ENCODE measurements around the gene LRRD1. TPM values are rescaled to one million over a fixed set of nuclear protein-coding genes. Genes with fewer than 3 reads are reported as not detected.

The LRRD1 gene
- total and polyA plus RNA-seq, 2 of the 13 experiments (the other 11 are each of a cell fraction or from before 2014, with no cell fraction given): 0.03 TPM; not detected in 1

DNA sequence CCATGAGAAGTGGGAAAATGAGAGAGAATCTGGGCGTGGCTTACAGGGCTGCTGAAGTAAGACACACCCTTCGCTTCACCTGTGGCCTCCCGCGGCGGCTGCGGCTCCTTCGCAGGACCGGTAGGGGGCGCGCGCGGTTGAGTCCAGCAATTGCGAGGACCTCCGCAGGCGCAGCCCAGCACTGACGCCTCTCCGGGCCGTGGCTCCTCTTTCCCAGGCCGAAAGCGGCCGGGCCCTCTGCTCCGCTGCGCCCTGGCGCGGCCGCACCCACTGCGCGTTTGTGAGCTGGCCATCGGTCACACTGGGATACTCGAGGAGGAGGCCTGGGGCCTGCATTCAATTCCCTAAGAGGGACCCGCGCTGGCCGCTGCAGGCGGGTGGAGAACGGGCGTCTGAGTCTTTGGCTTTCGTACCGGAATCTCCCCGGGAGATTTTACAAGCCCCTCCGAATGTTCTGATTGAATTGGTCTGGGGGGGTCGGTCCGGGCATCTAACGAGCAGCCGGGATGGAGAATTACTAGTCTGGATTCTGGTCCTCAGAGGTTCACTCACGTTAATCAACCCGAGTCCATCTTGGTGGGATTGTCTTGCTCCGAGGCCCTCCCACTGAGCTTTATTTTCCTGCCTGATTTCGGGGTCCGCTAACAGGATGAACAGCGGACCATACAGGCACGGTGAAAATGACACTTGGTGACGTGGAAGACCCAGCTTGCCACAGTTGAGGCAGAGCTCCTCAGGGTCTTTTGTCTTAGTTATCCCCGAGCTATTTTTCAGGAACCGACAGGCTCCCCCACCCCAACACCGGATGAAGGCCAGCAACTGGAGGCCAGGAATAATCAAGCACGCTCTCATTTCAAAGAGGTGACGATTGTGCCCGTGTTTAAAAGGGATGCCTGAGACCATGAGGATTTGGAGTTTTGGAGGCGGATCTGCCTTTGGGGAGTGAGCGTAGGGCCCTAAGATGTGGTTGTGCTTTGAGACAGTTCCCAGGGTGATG lies at the start of gene LRRD1 (continued):
- TF ChIP-seq TCF12 (IDR thresholded peaks at IDR 0.05): no peak
- TF ChIP-seq TCF12 (CRISPR knock-in tag; IDR thresholded peaks at IDR 0.05): no peak
- TF ChIP-seq, protein P1, sequence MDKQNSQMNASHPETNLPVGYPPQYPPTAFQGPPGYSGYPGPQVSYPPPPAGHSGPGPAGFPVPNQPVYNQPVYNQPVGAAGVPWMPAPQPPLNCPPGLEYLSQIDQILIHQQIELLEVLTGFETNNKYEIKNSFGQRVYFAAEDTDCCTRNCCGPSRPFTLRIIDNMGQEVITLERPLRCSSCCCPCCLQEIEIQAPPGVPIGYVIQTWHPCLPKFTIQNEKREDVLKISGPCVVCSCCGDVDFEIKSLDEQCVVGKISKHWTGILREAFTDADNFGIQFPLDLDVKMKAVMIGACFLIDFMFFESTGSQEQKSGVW (CRISPR knock-in tag; IDR thresholded peaks at IDR 0.05; ENCODE audit: borderline replicate concordance): no peak
- TF ChIP-seq KLF9 (CRISPR knock-in tag; IDR thresholded peaks at IDR 0.05; ENCODE audit: low read depth): no peak
- TF ChIP-seq, protein P2, sequence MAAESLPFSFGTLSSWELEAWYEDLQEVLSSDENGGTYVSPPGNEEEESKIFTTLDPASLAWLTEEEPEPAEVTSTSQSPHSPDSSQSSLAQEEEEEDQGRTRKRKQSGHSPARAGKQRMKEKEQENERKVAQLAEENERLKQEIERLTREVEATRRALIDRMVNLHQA (CRISPR knock-in tag; IDR thresholded peaks at IDR 0.05): no peak
- peak; percentile 44; the same call in 1 of the 2 replicates for TF ChIP-seq SP4 (CRISPR knock-in tag; IDR thresholded peaks at IDR 0.05)
- TF ChIP-seq RARG (CRISPR knock-in tag; IDR thresholded peaks at IDR 0.05; ENCODE audit: low read depth): no peak
- 0 out of 2 replicates have a peak, but pooled peaks have one; percentile 70 for TF ChIP-seq ETV6 (CRISPR knock-in tag; conservative IDR thresholded peaks at IDR 0.05)
- peak; percentile 64; the same call in 1 of the 2 replicates for TF ChIP-seq HDAC1 (CRISPR knock-in tag; IDR thresholded peaks at IDR 0.05)
- no peak for TF ChIP-seq FIP1L1 (IDR thresholded peaks at IDR 0.05; ENCODE audit: borderline replicate concordance, insufficient read depth, low read depth, low read length)
- TF ChIP-seq RARA (CRISPR knock-in tag; IDR thresholded peaks at IDR 0.05): 0 out of 2 replicates have a peak, but pooled peaks have one; percentile 25
- no peak for TF ChIP-seq ZSCAN30 (CRISPR knock-in tag; IDR thresholded peaks at IDR 0.05)
- no peak for TF ChIP-seq GFI1 (CRISPR knock-in tag; IDR thresholded peaks at IDR 0.05; ENCODE audit: borderline replicate concordance)
- TF ChIP-seq, protein P3, sequence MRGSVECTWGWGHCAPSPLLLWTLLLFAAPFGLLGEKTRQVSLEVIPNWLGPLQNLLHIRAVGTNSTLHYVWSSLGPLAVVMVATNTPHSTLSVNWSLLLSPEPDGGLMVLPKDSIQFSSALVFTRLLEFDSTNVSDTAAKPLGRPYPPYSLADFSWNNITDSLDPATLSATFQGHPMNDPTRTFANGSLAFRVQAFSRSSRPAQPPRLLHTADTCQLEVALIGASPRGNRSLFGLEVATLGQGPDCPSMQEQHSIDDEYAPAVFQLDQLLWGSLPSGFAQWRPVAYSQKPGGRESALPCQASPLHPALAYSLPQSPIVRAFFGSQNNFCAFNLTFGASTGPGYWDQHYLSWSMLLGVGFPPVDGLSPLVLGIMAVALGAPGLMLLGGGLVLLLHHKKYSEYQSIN (CRISPR knock-in tag; IDR thresholded peaks at IDR 0.05; ENCODE audit: borderline replicate concordance): no peak
- no peak for TF ChIP-seq KDM1A (CRISPR knock-in tag; IDR thresholded peaks at IDR 0.05)
- no peak for TF ChIP-seq CHCHD3 (CRISPR knock-in tag; IDR thresholded peaks at IDR 0.05)
- TF ChIP-seq MTF1 (CRISPR knock-in tag; IDR thresholded peaks at IDR 0.05): no peak
- TF ChIP-seq ZMYM3 (CRISPR knock-in tag; IDR thresholded peaks at IDR 0.05): no peak
- TF ChIP-seq ZNF292 (CRISPR knock-in tag; IDR thresholded peaks at IDR 0.05; ENCODE audit: borderline replicate concordance, low read depth): 0 out of 2 replicates have a peak, but pooled peaks have one; percentile 27
- TF ChIP-seq, protein P4, sequence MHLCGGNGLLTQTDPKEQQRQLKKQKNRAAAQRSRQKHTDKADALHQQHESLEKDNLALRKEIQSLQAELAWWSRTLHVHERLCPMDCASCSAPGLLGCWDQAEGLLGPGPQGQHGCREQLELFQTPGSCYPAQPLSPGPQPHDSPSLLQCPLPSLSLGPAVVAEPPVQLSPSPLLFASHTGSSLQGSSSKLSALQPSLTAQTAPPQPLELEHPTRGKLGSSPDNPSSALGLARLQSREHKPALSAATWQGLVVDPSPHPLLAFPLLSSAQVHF (CRISPR knock-in tag; IDR thresholded peaks at IDR 0.05): no peak
- TF ChIP-seq SALL2 (CRISPR knock-in tag; IDR thresholded peaks at IDR 0.05): peak; percentile 87
- no peak for TF ChIP-seq PHF21A (CRISPR knock-in tag; IDR thresholded peaks at IDR 0.05)
- TF ChIP-seq, protein P5, sequence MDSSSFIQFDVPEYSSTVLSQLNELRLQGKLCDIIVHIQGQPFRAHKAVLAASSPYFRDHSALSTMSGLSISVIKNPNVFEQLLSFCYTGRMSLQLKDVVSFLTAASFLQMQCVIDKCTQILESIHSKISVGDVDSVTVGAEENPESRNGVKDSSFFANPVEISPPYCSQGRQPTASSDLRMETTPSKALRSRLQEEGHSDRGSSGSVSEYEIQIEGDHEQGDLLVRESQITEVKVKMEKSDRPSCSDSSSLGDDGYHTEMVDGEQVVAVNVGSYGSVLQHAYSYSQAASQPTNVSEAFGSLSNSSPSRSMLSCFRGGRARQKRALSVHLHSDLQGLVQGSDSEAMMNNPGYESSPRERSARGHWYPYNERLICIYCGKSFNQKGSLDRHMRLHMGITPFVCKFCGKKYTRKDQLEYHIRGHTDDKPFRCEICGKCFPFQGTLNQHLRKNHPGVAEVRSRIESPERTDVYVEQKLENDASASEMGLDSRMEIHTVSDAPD (CRISPR knock-in tag; IDR thresholded peaks at IDR 0.05): no peak
- peak; percentile 50; the same call in 1 of the 2 replicates for TF ChIP-seq ISL2 (CRISPR knock-in tag; IDR thresholded peaks at IDR 0.05)
- peak; percentile 48 for TF ChIP-seq SAP130 (CRISPR knock-in tag; IDR thresholded peaks at IDR 0.05; ENCODE audit: low read depth)
- no peak for TF ChIP-seq ESRRA (CRISPR knock-in tag; IDR thresholded peaks at IDR 0.05; ENCODE audit: low read depth)
- TF ChIP-seq ZNF33B (CRISPR knock-in tag; IDR thresholded peaks at IDR 0.05): no peak

All from HepG2 (cell line).